Breast epithelium (tissue), 4 donors: ENCODE results near the gene STARD8. TPM values are rescaled to one million over a fixed set of nuclear protein-coding genes. Genes with fewer than 3 reads are reported as not detected.

Experiments
- DNase-seq, 2 donors: peaks; one replicate each; pipeline ENCODE4 v3.0.0-alpha.2; 2019; ENCODE audit warnings: low spot score in 2 of 2
- H3K27ac ChIP-seq, 2 donors: fragments of 200-600 bp; sonication (generic) in 1 of 2; one replicate each; pipeline ENCODE4 v1.5.1; 2016 to 2019; ENCODE audit warnings: mild to moderate bottlenecking in 1 of 2
- H3K27me3 ChIP-seq, 2 donors: fragments of 200-600 bp; sonication (generic) in 1 of 2; one replicate each; pipeline versions ENCODE4 v1.5.1 to v1.6.0; 2017 to 2019; ENCODE audit warnings: control low read depth in 1 of 2, mild to moderate bottlenecking in 1 of 2
- H3K36me3 ChIP-seq: fragments of 200-600 bp; one replicate; pipeline ENCODE4 v1.5.1; 2019
- H3K4me1 ChIP-seq, 2 donors: fragments of 200-600 bp; sonication (generic); one replicate each; pipeline ENCODE4 v1.5.1; 2016 to 2019; ENCODE audit warnings: control low read depth in 1 of 2
- H3K4me3 ChIP-seq, 3 donors: fragments of 200-600 bp; sonication (generic); 1 replicate in 2 of 3; 2 replicates in 1 of 3; pipeline ENCODE4 v1.5.1; 2016 to 2019; ENCODE audit warnings: mild to moderate bottlenecking in 3 of 3, moderate library complexity in 2 of 3
- H3K9me3 ChIP-seq, 2 donors: fragments of 200-600 bp; sonication (generic) in 1 of 2; one replicate each; pipeline ENCODE4 v1.5.1; 2016 to 2019; ENCODE audit warnings: control low read depth in 1 of 2
- POLR2A ChIP-seq: fragments of 450-650 bp; IDR thresholded peaks from one replicate; pipeline ENCODE4 v1.6.1; 2016; ENCODE audit warnings: antibody characterized with exemption, mild to moderate bottlenecking, moderate library complexity
- POLR2AphosphoS5 ChIP-seq, 3 donors: sonication (generic); formaldehyde crosslinking; IDR thresholded peaks; one replicate each; pipeline ENCODE4 v1.6.1; 2017; ENCODE audit warnings: antibody characterized with exemption in 3 of 3
- intact Hi-C: fragments of 100-400 bp; cut with DNase I; formaldehyde crosslinking; loops from one replicate; pipeline ENCODE4 v1.15.1; 2023; ENCODE audit warnings: low total_unique reads
- total RNA-seq, 3 donors: library from RNA; depleted of rRNA; stranded (reverse); fragments of >200 nt; gene quantifications; one replicate each; pipeline ENCODE4 v1.1.0, GENCODE V29; 2016
- TF ChIP-seq, protein P1 (sequence below), 3 donors: fragments of 450-650 bp; IDR thresholded peaks; one replicate each; pipeline ENCODE4 v1.5.1; 2016 to 2017; ENCODE audit warnings: antibody characterized with exemption in 3 of 3, mild to moderate bottlenecking in 3 of 3, moderate library complexity in 3 of 3

Gene STARD8
- total RNA-seq, 3 donors from 2014 or later: 6.4 to 18.7 (median 9.2) TPM

DNA sequence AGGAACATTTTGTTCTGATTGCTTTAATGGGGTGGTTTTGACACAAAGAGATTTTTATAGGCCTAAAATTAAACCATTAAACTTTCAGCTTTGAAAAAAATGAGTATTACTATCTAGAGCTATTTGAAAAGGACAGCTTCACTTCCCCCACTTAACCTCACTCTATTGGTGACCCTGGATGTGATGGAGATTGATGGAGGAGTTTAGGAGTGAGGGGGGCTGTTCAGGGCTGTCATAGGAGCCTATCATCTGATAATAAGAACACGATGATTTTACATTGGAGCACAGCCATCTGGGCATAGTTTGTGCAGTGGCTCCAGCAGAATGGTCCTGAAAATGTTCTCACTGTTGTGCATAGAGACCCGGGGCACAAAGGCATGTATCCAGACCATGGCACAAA is 110.3 kb downstream of the STARD8 start:
- no peaks in the 10 kb centered on the region for H3K9me3 ChIP-seq
- TF ChIP-seq, protein P1, sequence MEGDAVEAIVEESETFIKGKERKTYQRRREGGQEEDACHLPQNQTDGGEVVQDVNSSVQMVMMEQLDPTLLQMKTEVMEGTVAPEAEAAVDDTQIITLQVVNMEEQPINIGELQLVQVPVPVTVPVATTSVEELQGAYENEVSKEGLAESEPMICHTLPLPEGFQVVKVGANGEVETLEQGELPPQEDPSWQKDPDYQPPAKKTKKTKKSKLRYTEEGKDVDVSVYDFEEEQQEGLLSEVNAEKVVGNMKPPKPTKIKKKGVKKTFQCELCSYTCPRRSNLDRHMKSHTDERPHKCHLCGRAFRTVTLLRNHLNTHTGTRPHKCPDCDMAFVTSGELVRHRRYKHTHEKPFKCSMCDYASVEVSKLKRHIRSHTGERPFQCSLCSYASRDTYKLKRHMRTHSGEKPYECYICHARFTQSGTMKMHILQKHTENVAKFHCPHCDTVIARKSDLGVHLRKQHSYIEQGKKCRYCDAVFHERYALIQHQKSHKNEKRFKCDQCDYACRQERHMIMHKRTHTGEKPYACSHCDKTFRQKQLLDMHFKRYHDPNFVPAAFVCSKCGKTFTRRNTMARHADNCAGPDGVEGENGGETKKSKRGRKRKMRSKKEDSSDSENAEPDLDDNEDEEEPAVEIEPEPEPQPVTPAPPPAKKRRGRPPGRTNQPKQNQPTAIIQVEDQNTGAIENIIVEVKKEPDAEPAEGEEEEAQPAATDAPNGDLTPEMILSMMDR (IDR thresholded peaks at IDR 0.05): no peak
- TF ChIP-seq POLR2A (no peak), POLR2AphosphoS5 (IDR thresholded peaks at IDR 0.05) (no peak)
- no peak for DNase-seq
- H3K4me3 ChIP-seq: no peak overlapping the region
- intact Hi-C loops: no loop called here
- peaks cover 0 to 63% of the 10 kb centered on the region in 2 donors for H3K27me3 ChIP-seq
- H3K4me1 ChIP-seq: no peaks in the 10 kb centered on the region
- H3K36me3 ChIP-seq: no peaks in the 10 kb centered on the region
- H3K27ac ChIP-seq: no peak overlapping the region

DNA sequence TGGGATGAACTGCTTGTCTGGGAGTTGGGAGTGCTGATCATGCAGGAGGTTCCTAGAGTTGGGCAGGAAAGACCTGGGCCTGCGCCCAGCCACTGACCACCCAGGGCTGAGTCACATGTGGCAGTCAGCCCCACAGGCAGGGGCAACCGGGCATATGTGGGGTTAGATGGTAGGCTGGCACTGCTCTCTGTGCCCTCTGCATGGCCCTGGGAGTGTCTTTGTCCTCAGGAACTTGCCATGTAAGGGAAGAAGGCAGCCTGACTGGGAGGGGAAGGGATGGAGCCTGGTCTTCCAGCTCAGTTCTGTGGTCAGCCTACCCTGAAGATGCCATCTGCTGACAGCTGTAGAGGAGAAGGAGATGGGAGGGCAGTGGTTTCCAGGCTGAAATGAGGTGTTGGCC is 111.2 kb downstream of the STARD8 start:
- H3K36me3 ChIP-seq: no peaks in the 10 kb centered on the region
- no peak overlapping the region for H3K27ac ChIP-seq
- no peaks in the 10 kb centered on the region for H3K4me1 ChIP-seq
- H3K27me3 ChIP-seq: peaks cover 0 to 61% of the 10 kb centered on the region in 2 donors
- H3K4me3 ChIP-seq: no peak overlapping the region
- H3K9me3 ChIP-seq: no peaks in the 10 kb centered on the region
- no peak for DNase-seq
- TF ChIP-seq POLR2AphosphoS5 (IDR thresholded peaks at IDR 0.05) (no peak), POLR2A (no peak)
- TF ChIP-seq, protein P1 (IDR thresholded peaks at IDR 0.05): no peak
- intact Hi-C loops: no loop called here

DNA sequence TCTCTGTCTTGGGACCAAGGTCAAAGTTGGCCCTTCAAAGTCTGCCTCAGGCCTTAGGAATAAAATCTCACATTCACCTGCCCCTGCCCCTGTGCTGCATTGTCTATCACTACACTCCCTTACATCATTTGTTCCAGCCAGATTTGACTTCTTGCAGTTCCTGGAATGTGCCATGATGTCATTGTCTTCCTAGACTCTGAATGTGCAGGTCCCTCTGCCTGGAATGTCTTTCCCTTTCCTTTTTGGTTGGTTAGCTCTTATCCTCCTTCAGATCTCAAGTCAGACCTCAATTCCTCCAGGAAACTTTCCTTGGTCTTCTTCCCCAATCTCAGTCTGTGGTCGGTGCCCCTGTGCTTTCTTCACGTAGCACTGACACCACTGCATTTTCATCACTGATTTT is 113.6 kb downstream of the STARD8 start:
- Histone ChIP-seq H3K4me3 (no peak overlapping the region), H3K27ac (no peak overlapping the region), H3K9me3 (no peaks in the 10 kb centered on the region), H3K36me3 (no peaks in the 10 kb centered on the region), H3K4me1 (no peaks in the 10 kb centered on the region), H3K27me3 (peaks cover 0 to 63% of the 10 kb centered on the region in 2 donors)
- TF ChIP-seq POLR2A: no peak
- no peak for TF ChIP-seq POLR2AphosphoS5 (IDR thresholded peaks at IDR 0.05)
- TF ChIP-seq, protein P1 (IDR thresholded peaks at IDR 0.05): no peak
- intact Hi-C loops: no loop called here
- DNase-seq: no peak

DNA sequence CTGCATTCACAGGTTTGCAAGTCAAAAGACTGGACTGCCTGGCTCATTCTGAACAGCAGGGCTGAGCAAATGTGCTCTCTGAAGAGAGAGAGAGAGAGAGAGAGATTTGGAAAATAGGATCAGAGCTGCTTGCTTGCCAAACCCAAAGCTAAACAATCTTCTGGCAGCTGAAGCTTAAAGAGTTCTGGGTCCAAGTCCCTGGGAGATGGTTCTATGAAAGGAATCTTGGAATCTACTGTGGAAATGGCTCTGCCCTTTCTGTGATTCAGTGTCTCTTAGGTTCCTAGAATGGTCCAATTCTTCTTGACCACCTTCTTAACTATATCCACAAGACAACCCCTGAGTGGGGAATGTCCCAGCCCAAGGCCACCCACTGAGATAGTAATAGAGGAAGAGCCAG is 115.3 kb downstream of the STARD8 start:
- Histone ChIP-seq H3K9me3 (no peaks in the 10 kb centered on the region), H3K27ac (no peak overlapping the region), H3K36me3 (no peaks in the 10 kb centered on the region), H3K27me3 (peaks cover 0 to 71% of the 10 kb centered on the region in 2 donors), H3K4me3 (no peak overlapping the region), H3K4me1 (no peaks in the 10 kb centered on the region)
- intact Hi-C loops: no loop called here
- DNase-seq: no peak
- TF ChIP-seq, protein P1 (IDR thresholded peaks at IDR 0.05): no peak
- no peak for TF ChIP-seq POLR2A
- no peak for TF ChIP-seq POLR2AphosphoS5 (IDR thresholded peaks at IDR 0.05)

DNA sequence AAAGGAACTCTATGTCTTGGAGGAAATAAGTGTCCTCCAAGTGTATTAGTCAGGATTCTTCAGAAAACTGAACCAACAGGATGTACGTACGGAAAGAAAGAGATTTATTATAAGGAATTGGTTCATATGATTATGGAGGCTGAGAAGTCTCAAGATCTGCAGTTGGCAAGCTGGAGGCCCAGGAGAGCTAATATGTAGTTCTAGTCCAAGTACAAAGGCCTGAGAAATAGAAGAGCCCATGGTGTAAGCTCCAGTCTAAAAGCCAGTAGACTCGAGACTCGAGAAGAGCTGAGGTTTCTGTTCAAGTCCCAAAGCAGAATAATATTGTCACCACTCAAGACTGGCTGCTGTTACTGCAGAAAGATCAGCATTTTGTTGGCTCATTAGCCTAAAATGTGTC is 116.0 kb downstream of the STARD8 start:
- no peaks in the 10 kb centered on the region for H3K4me1 ChIP-seq

More for the DNA sequence above, 116.0 kb downstream of the STARD8 start:
- Histone ChIP-seq H3K36me3 (no peaks in the 10 kb centered on the region), H3K27ac (no peak overlapping the region), H3K27me3 (peaks cover 0 to 72% of the 10 kb centered on the region in 2 donors), H3K9me3 (no peaks in the 10 kb centered on the region), H3K4me3 (no peak overlapping the region)
- intact Hi-C loops: no loop called here
- no peak for TF ChIP-seq POLR2AphosphoS5 (IDR thresholded peaks at IDR 0.05)
- TF ChIP-seq, protein P1 (IDR thresholded peaks at IDR 0.05): no peak
- no peak for TF ChIP-seq POLR2A
- no peak for DNase-seq

Other genes with a start within 250 kb of the STARD8 start
- gene OPHN1, start 214.2 kb upstream of the STARD8 start, total RNA-seq: 10 to 100 TPM in 2 of 3 donors, 1 to 10 TPM in 1; 9.5 to 20.2 (median 14.6) TPM
- 10 to 100 TPM; 25.3 to 27.9 (median 27.2) TPM for gene YIPF6, start 148.6 kb upstream of the STARD8 start, total RNA-seq
- 10 to 100 TPM; 19.2 to 46.5 (median 41.4) TPM for gene EFNB1, start 181.4 kb downstream of the STARD8 start, total RNA-seq